Small intestine (tissue), 7 donors: Measurements from ENCODE around the gene SARS2. TPM values are rescaled to one million over a fixed set of nuclear protein-coding genes. Genes with fewer than 3 reads are reported as not detected.

ENCODE experiments used
- DNase-seq, 2 donors: peaks; one replicate each; pipeline versions ENCODE4 v3.0.0 to v3.0.0-alpha.2; 2013
- FAIRE-seq: peaks from 2 replicates; lab custom pipeline; 2012; peaks lifted over from hg19 to GRCh38; lab: Jason Lieb, UNC
- H3K27ac ChIP-seq, 3 donors: one replicate each; pipeline ENCODE4 v1.5.1; 2013; ENCODE audit warnings: low read length in 2 of 3, mild to moderate bottlenecking in 2 of 3, control low read depth in 1 of 3, inconsistent platforms in 1 of 3, low read depth in 1 of 3, moderate library complexity in 1 of 3
- H3K27me3 ChIP-seq, 3 donors: one replicate each; pipeline ENCODE4 v1.6.1; 2013; ENCODE audit warnings: low read length in 3 of 3, inconsistent platforms in 1 of 3; ENCODE audit not compliant: control insufficient read depth in 3 of 3, insufficient read depth in 3 of 3
- H3K36me3 ChIP-seq, 3 donors: one replicate each; pipeline ENCODE4 v1.6.1; 2013; ENCODE audit warnings: low read length in 3 of 3, inconsistent platforms in 1 of 3, low read depth in 1 of 3, mild to moderate bottlenecking in 1 of 3, moderate library complexity in 1 of 3; ENCODE audit not compliant: control insufficient read depth in 3 of 3, insufficient read depth in 2 of 3
- H3K4me1 ChIP-seq, 3 donors: one replicate each; pipeline ENCODE4 v1.6.1; 2013; ENCODE audit warnings: low read length in 2 of 3, inconsistent platforms in 1 of 3, low read depth in 1 of 3, mild to moderate bottlenecking in 1 of 3, moderate library complexity in 1 of 3; ENCODE audit not compliant: control insufficient read depth in 3 of 3, insufficient read depth in 2 of 3
- H3K4me3 ChIP-seq, 3 donors: one replicate each; pipeline ENCODE4 v1.5.1; 2013; ENCODE audit warnings: low read length in 3 of 3, control low read depth in 1 of 3, inconsistent platforms in 1 of 3, low read depth in 1 of 3, mild to moderate bottlenecking in 1 of 3, moderate library complexity in 1 of 3
- H3K9me3 ChIP-seq, 2 donors: one replicate each; pipeline ENCODE4 v1.6.1; 2013; ENCODE audit warnings: low read depth in 1 of 2, low read length in 1 of 2; ENCODE audit not compliant: control insufficient read depth in 2 of 2, insufficient read depth in 1 of 2
- WGBS, 3 donors: extraction: QIAGEN DNeasy Blood & Tissue Kit; methylation state at CpG; one replicate each; pipeline ENCODE4 v1.1.7; 2013; 5-methylcytosine and 5-hydroxymethylcytosine counted together
- polyA plus RNA-seq, 4 donors: library from polyadenylated mRNA; stranded (reverse) in 3 of 4; unstranded in 1 of 4; fragments of 200-250 nt in 3 of 4; fragments of 120-200 nt in 1 of 4; gene quantifications; one replicate each; pipeline versions ENCODE4 v1.2.1 to v1.2.3, GENCODE V29; 2013
- donor health status: healthy with polysubstance abuse.
- donor health status: control.
- donor health status: control.
- donor health status: Bipolar disorder and iron deficiency.
- donor health status: healthy.

Gene SARS2
- polyA plus RNA-seq, 4 donors = 21.9 to 42.0 (median 27.4) TPM

- H3K36me3 ChIP-seq = peaks cover 0 to 45% (median 0%) of the 10 kb centered on the region in 3 donors
- DNase-seq = no peak
- no peak for FAIRE-seq
- no peaks in the 10 kb centered on the region for H3K9me3 ChIP-seq
- H3K27ac ChIP-seq = no peak overlapping the region
- H3K4me3 ChIP-seq = no peak overlapping the region
- WGBS, 3 donors = 63 to 69% (median 68%) methylated on average over 4 of the region's 4 CpGs
- H3K27me3 ChIP-seq = no peaks in the 10 kb centered on the region
- H3K4me1 ChIP-seq = peaks cover 2 to 11% (median 6%) of the 10 kb centered on the region in 3 donors
Measured at GRCh38 chr19:38953677-38954076, 23.1 kb upstream of the SARS2 start.

GRCh38 chr19:38952395-38953165 lies 22.0 kb upstream of the SARS2 start:
- FAIRE-seq = no peak
- no peak overlapping the region for H3K27ac ChIP-seq
- H3K36me3 ChIP-seq = peaks cover 0 to 51% (median 0%) of the 10 kb centered on the region in 3 donors
- 28 to 62% (median 37%) methylated on average over 13 of the region's 13 CpGs for WGBS, 3 donors
- DNase-seq = peak; percentile 50 to 80
- H3K9me3 ChIP-seq = no peaks in the 10 kb centered on the region
- peaks cover 2 to 11% (median 6%) of the 10 kb centered on the region in 3 donors for H3K4me1 ChIP-seq
- no peaks in the 10 kb centered on the region for H3K27me3 ChIP-seq
- H3K4me3 ChIP-seq = no peak overlapping the region

- DNase-seq (no peak), FAIRE-seq (no peak)
- H3K9me3 ChIP-seq = no peaks in the 10 kb centered on the region
- no peak overlapping the region for H3K4me3 ChIP-seq
- peaks cover 2 to 11% (median 6%) of the 10 kb centered on the region in 3 donors for H3K4me1 ChIP-seq
- H3K36me3 ChIP-seq = peaks cover 0 to 57% (median 0%) of the 10 kb centered on the region in 3 donors
- WGBS, 3 donors = 71 to 90% (median 80%) methylated on average over 3 of the region's 3 CpGs
- H3K27ac ChIP-seq = no peak overlapping the region
- H3K27me3 ChIP-seq = no peaks in the 10 kb centered on the region
Measured at GRCh38 chr19:38951187-38951586, 20.6 kb upstream of the SARS2 start.

GRCh38 chr19:38949580-38950367 lies 19.2 kb upstream of the SARS2 start:
- H3K36me3 ChIP-seq = peaks cover 0 to 67% (median 0%) of the 10 kb centered on the region in 3 donors
- WGBS, 3 donors = 9 to 13% (median 12%) methylated on average over 59 to 72 of the region's 72 CpGs
- DNase-seq (peak; percentile 78 to 90), FAIRE-seq (no peak)
- peak overlapping the region in 1 of 3 donors; percentile 18 for H3K4me3 ChIP-seq
- no peak overlapping the region for H3K27ac ChIP-seq
- H3K9me3 ChIP-seq = no peaks in the 10 kb centered on the region
- peaks cover 2 to 11% (median 6%) of the 10 kb centered on the region in 3 donors for H3K4me1 ChIP-seq
- no peaks in the 10 kb centered on the region for H3K27me3 ChIP-seq

GRCh38 chr19:38946229-38947010 lies 15.9 kb upstream of the SARS2 start:
- DNase-seq (no peak), FAIRE-seq (no peak)
- H3K4me3 ChIP-seq = no peak overlapping the region
- 76 to 85% (median 77%) methylated on average over 11 of the region's 11 CpGs for WGBS, 3 donors
- H3K27ac ChIP-seq = no peak overlapping the region
- H3K4me1 ChIP-seq = peaks cover 2 to 6% (median 4%) of the 10 kb centered on the region in 3 donors
- peaks cover 0 to 75% (median 0%) of the 10 kb centered on the region in 3 donors for H3K36me3 ChIP-seq
- H3K27me3 ChIP-seq = no peaks in the 10 kb centered on the region
- H3K9me3 ChIP-seq = no peaks in the 10 kb centered on the region

DNA sequence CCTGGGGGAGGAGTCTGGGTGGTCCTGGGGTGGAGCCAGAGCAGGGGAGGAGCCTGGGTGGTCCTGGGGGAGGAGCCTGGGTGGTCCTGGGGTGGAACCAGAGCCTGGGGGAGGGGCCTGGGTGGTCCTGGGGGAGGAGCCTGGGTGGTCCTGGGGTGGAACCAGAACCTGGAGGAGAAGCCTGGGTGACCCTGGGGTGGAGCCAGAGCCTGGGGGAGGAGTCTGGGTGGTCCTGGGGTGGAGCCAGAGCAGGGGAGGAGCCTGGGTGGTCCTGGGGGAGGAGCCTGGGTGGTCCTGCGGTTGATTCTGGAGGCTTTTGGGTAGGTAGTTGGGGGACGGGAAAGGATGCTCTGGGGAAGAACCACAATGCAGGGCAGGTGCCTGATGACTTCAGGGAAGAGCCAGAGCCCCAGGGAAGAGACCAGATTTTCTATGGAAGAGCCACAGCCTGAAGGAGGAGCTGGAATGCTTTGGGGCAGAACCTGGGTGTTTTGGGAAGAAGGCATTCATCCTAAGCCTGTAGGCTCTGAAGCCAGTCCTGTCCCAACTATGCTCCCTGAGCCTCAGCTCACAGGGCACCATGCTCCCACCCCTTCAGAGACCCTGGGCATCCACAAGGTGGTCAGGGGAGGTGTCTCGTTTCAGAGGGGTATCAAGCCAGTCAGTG lies 15.1 kb upstream of the SARS2 start:
- FAIRE-seq (no peak), DNase-seq (no peak)
- Histone ChIP-seq H3K4me1 (peaks cover 2 to 6% (median 4%) of the 10 kb centered on the region in 3 donors), H3K27me3 (no peaks in the 10 kb centered on the region), H3K4me3 (no peak overlapping the region), H3K9me3 (no peaks in the 10 kb centered on the region), H3K36me3 (peaks cover 0 to 70% (median 0%) of the 10 kb centered on the region in 3 donors), H3K27ac (no peak overlapping the region)
- 85 to 87% (median 85%) methylated on average over 3 of the region's 3 CpGs for WGBS, 3 donors

DNA sequence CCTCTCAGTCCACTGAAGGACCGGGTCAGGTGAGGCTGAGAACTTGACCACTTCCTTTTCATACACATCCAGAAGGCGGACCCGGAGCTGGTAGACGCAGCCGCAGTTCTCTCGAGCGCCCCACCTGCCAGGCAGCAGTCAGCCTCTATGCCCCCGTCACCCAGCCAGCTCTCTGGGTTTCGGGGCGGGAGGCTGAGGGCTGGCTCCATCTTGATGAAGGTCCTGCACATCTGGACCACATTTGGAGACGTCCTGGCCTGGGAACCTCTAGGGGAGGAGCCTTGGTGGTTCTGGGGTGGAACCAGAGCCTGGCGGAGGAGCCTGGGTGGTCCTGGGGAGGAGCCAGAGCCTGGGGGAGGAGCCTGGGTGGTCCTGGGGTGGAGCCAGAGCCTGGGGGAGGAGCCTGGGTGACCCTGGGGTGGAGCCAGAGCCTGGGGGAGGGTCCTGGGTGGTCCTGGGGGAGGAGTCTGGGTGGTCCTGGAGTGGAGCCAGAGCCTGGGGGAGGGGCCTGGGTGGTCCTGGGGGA lies 14.5 kb upstream of the SARS2 start:
- peaks cover 0 to 70% (median 0%) of the 10 kb centered on the region in 3 donors for H3K36me3 ChIP-seq
- no peaks in the 10 kb centered on the region for H3K27me3 ChIP-seq
- 83 to 96% (median 92%) methylated on average over 11 to 12 of the region's 12 CpGs for WGBS, 3 donors
- FAIRE-seq (no peak), DNase-seq (no peak)
- no peaks in the 10 kb centered on the region for H3K9me3 ChIP-seq
- H3K4me1 ChIP-seq = peaks cover 0 to 2% (median 0%) of the 10 kb centered on the region in 3 donors
- H3K27ac ChIP-seq = no peak overlapping the region
- no peak overlapping the region for H3K4me3 ChIP-seq
